Erythroblast (primary cell): ENCODE measurements around the gene TAGLN.

Experiments
- GATA1 ChIP-seq: IDR thresholded peaks from 2 replicates; pipeline ENCODE4 v1.6.1; 2011; ENCODE audit warnings: low read depth, mild to moderate bottlenecking, control low read depth, low read length, moderate library complexity
- POLR2A ChIP-seq: IDR thresholded peaks from 2 replicates; pipeline ENCODE4 v1.6.1; 2011; ENCODE audit warnings: mild to moderate bottlenecking, low read length

DNA sequence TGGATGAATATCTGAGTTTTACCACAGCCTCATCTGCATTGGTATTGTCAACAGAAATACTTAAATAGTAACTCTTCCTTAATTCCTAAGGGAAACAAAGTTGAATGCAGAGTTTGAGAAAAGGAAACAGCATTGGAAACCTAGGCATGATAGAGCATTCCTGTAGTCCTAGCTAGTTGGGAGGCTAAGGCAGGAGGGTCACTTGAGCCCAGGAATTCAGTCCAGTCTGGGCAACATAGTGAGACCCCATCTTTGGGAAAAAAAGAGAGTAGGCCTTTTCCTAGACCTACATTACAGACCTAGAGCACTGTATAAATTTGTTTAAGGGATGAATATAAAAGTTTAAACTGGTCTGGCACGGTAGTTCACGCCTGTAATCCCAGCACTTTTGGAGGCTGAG, 41.7 kb upstream of the TAGLN start:
- TF ChIP-seq POLR2A (no peak), GATA1 (no peak)
